GM18507 (cell line): ENCODE measurements around the gene ERFE.
A peak's percentile ranks its signal among the peaks of the same experiment; 100 is the strongest.
"Not testable (repeated sequence)": the region's sequence is repeated elsewhere in the genome, so short reads cannot be mapped to it uniquely, and the experiment has no call there.

ENCODE experiments used
- DNase-seq: peaks from one replicate; pipeline ENCODE4 v3.0.0; 2011; ENCODE audit warnings: low read depth; ENCODE audit not compliant: insufficient read length; ENCODE audit errors: extremely low spot score
- FAIRE-seq: peaks from 2 replicates; lab custom pipeline; 2011; peaks lifted over from hg19 to GRCh38; lab: Jason Lieb, UNC

The ERFE gene

GRCh38 chr2:238158509-238159070 lies at the start of gene ERFE:
TSS of gene ERFE (plus strand) at chr2:238158970. CDS start at chr2:238159008, 38 bp downstream.
- FAIRE-seq (no peak), DNase-seq (peak; percentile 57)

DNA sequence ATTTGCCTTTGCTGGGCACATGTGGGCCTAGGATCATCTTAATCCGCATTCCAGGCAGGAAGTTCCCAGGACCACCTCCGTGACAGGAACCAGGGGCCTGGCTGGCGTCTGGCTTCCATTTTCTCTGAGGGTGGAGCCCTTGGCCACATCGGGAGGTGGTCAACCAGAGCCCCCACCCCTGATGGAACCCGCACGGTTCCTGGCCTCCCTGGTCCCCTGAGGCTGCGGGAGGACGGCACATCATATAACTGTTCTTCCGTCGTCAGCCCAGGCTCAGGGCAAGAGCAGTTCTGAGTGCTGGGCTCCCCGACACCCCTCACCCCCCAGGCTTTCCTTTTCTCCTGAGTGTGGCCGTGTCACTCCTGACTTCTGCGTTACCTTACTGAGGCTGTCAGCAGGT lies 45.2 kb upstream of the ERFE start:
- FAIRE-seq, result no peak
- DNase-seq, result no peak

DNA sequence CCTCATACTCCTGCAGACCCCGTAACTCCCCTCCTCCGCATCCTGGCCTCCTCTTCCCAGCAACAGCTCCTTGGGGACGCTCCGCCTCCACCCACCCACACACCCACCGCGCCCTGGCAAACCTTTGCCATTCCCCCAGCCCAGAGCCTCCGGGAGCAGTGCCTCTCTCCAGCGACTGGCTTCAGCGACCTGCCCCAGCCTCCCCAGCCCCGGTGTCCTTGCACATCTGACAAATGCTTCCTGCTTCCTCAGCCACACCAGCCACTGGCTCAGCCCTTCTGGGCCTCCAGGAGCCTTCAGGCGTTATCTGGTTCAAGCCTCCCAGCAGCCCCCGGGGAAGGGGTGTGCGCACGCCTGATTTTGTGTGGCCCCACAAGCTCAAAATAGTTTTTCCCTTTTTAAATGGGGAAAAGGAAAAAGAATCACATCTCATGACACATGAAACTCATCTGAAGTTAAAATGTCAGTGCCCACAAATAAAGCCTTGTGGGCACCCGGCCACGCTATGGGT lies 44.4 kb upstream of the ERFE start:
- FAIRE-seq, result no peak

GRCh38 chr2:238114851-238115660 lies 43.7 kb upstream of the ERFE start:
- no peak for FAIRE-seq

More for the DNA sequence above, 44.4 kb upstream of the ERFE start:
- DNase-seq, result no peak

GRCh38 chr2:238115709-238116108 lies 43.1 kb upstream of the ERFE start:
- not testable (repeated sequence) for DNase-seq

More at GRCh38 chr2:238114851-238115660, 43.7 kb upstream of the ERFE start:
- DNase-seq, result no peak

GRCh38 chr2:238116298-238117198 lies 42.2 kb upstream of the ERFE start:
- FAIRE-seq (no peak), DNase-seq (no peak)

More at GRCh38 chr2:238115709-238116108, 43.1 kb upstream of the ERFE start:
- FAIRE-seq, result not testable (repeated sequence)

GRCh38 chr2:238117199-238118154 lies 41.3 kb upstream of the ERFE start:
- FAIRE-seq (no peak), DNase-seq (no peak)

- FAIRE-seq, result no peak
- DNase-seq, result no peak
Measured at GRCh38 chr2:238119756-238120462, 38.9 kb upstream of the ERFE start.

- DNase-seq (no peak), FAIRE-seq (no peak)
Measured at GRCh38 chr2:238120463-238121298, 38.1 kb upstream of the ERFE start.

- no peak for FAIRE-seq
Measured at GRCh38 chr2:238121511-238122286, 37.1 kb upstream of the ERFE start.

GRCh38 chr2:238122287-238123217 lies 36.2 kb upstream of the ERFE start:
- DNase-seq (no peak), FAIRE-seq (no peak)

More at GRCh38 chr2:238121511-238122286, 37.1 kb upstream of the ERFE start:
- no peak for DNase-seq

GRCh38 chr2:238123218-238123971 lies 35.4 kb upstream of the ERFE start:
- DNase-seq, result no peak
- no peak for FAIRE-seq

- FAIRE-seq, result no peak
- DNase-seq, result no peak
Measured at GRCh38 chr2:238123991-238124470, 34.7 kb upstream of the ERFE start.

- DNase-seq (no peak), FAIRE-seq (no peak)
Measured at GRCh38 chr2:238124488-238125126, 34.2 kb upstream of the ERFE start.
